HG03066 (cell line): Measurements from ENCODE around the gene PTCHD4.

Experiments
- ATAC-seq: cut with Tn5 transposase; IDR thresholded peaks from one replicate; pipeline ENCODE4 v1.9.1; 2021; ENCODE audit warnings: low read depth; ENCODE audit not compliant: unreplicated experiment

Gene PTCHD4

DNA sequence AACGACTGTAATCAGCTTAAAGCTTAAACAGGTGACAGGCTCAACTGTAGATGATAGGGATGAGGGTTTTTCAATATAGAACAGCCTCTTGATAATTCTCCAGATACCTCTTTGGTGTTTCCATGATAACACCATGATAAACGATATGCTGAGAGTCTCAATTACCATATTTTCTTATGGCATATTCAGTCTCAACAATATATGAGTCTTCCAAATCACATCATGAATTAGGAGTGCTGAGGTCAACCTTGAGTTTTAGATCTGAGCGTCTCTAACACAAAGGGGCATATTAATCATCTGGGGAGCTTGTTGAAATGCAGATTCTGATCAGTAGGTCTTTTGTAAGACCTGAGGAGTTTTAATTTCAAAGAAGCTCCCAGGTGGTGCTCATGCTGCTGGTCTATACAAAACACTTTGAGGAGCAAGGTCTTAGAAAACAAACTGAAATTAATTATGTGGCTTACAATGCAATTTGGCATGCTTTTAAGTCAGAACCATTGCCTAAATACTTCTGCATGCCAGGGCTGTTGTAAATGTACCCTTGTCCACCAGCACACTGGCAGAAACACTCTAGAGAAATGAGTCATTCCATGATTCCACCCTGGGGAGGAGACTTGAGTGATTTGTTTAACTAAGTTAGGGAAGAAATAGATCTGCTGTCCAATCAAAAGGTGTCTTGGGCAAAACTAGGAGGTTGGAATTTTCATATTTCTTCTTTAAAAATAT, 49.6 kb downstream of the PTCHD4 start:
- no peak for ATAC-seq
